Kidney (tissue), 11 donors: ENCODE measurements around the gene GPAT2. TPM values are rescaled to one million over a fixed set of nuclear protein-coding genes. Genes with fewer than 3 reads are reported as not detected.
"Not testable (repeated sequence)": the region's sequence is repeated elsewhere in the genome, so short reads cannot be mapped to it uniquely, and the experiment has no call there.

Source experiments
- DNase-seq, 5 donors: peaks; one replicate each; pipeline ENCODE4 v3.0.0-alpha.2; 2013 to 2020
- FAIRE-seq: peaks from 2 replicates; lab custom pipeline; 2012; peaks lifted over from hg19 to GRCh38; lab: Jason Lieb, UNC
- H3K27ac ChIP-seq, 2 donors: one replicate each; pipeline ENCODE4 v1.7.0; 2013; ENCODE audit warnings: low read depth in 2 of 2, low read length in 2 of 2, inconsistent platforms in 1 of 2
- H3K27me3 ChIP-seq: one replicate; pipeline ENCODE4 v1.7.1; 2013; ENCODE audit warnings: low read length, inconsistent platforms; ENCODE audit not compliant: control insufficient read depth, insufficient read depth
- H3K36me3 ChIP-seq, 3 donors: one replicate each; pipeline versions ENCODE4 v1.7.0 to v1.7.1; 2013; ENCODE audit warnings: low read length in 3 of 3, control low read depth in 1 of 3, inconsistent platforms in 1 of 3; ENCODE audit not compliant: insufficient read depth in 3 of 3, control insufficient read depth in 2 of 3
- H3K4me1 ChIP-seq, 3 donors: one replicate each; pipeline versions ENCODE4 v1.7.0 to v1.7.1; 2013; ENCODE audit warnings: low read length in 3 of 3, inconsistent platforms in 1 of 3, low read depth in 1 of 3; ENCODE audit not compliant: control insufficient read depth in 2 of 3, insufficient read depth in 2 of 3
- H3K4me3 ChIP-seq, 3 donors: one replicate each; pipeline versions ENCODE4 v1.7.0 to v1.8.1; 2013; ENCODE audit warnings: low read length in 3 of 3, control low read depth in 1 of 3, inconsistent platforms in 1 of 3
- H3K9ac ChIP-seq, 3 donors: one replicate each; pipeline versions ENCODE4 v1.7.0 to v1.7.1; 2013; ENCODE audit warnings: low read length in 3 of 3, control low read depth in 1 of 3, inconsistent platforms in 1 of 3
- H3K9me3 ChIP-seq, 3 donors: one replicate each; pipeline versions ENCODE4 v1.7.0 to v1.7.1; 2013; ENCODE audit warnings: low read length in 3 of 3, control low read depth in 1 of 3, inconsistent platforms in 1 of 3; ENCODE audit not compliant: control insufficient read depth in 2 of 3, insufficient read depth in 1 of 3
- intact Hi-C: fragments of 100-400 bp; cut with DNase I; formaldehyde crosslinking; loops from one replicate; pipeline ENCODE4 v1.11.1; 2022
- polyA plus RNA-seq: library from polyadenylated mRNA; stranded (reverse); fragments of 350-450 nt; fragmentation: Illumina TruSeq; extraction: RNeasy Lipid Tissue Mini Kit (QIAGEN cat#74804); gene quantifications from one replicate; pipeline ENCODE4 v1.2.3, GENCODE V29; 2014; ENCODE audit warnings: low read depth, low replicate concordance; ENCODE audit not compliant: insufficient read depth
- total RNA-seq: library from RNA; stranded (reverse); fragmentation: NEBNext Ultra II Directional; extraction: Animal tissue kit (Norgen Biotek cat#: 25700); gene quantifications from one replicate; pipeline ENCODE4 v1.2.1, GENCODE V29; 2021
- donor health status: control.
- donor health status: control.
- donor health status: DM: yes; HTN: yes; CAD: no.
- donor health status: Normal renal cell carcinoma (clear cell type).

The GPAT2 gene
- total and polyA plus RNA-seq, 2 donors from 2014 or later = 1.1 to 2.7 TPM

DNA sequence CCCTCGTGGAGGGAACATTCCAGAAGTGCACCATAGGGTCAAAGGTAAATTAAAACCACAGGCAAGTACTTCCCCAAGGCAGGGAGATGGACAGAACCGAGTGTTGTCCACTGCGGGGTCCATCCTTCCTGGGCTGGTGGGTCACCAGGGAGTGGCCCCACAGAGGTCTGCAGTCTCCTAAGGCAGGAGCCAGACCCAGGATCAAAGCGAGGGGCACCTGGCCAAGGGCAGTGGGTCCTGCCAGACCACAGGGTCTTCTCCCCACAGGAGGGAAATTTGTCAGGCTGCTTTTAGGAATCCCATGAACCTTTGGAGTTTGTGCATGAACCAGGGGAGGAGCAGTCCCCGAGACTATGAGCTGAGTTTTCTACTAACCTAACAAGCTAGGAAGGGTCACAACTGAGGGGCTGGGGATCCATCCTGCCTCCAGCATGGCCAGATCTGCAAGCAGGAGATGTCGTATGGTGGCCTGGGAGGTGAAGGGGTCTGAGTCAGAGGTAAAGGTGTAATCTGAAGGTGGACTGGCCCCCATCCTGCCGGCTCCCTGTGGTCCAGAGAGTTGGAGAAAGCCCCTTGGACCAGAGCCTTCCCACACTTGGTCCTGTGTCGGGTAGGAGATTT lies 26.6 kb upstream of the GPAT2 start:
- H3K27me3 ChIP-seq, H3K27ac ChIP-seq, FAIRE-seq, H3K4me1 ChIP-seq, H3K4me3 ChIP-seq, intact Hi-C loops, H3K9me3 ChIP-seq, H3K9ac ChIP-seq, H3K36me3 ChIP-seq: not testable (repeated sequence)
- peak in 1 of 5 donors; percentile 33 for DNase-seq

DNA sequence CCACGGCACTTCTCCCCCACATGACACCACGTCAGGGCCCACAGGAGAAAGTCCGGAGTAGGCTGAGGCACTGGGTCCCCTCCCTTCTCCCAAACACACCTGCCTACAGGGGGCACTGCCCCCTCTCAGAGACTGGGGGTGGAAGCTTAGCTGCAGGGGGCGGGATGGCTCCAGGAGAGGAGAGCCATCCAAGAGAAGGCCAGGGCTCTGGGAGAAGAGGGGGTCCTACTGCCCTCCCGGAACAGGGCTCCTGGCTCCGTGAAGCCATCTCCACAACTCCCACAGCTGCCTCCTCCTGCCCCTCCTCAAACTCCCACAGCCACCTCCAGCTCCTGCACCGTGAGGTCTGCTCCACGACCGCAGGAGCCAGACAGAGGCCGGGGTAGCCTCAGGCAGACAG lies 25.6 kb upstream of the GPAT2 start:
- H3K9ac ChIP-seq, H3K4me3 ChIP-seq, FAIRE-seq, H3K27ac ChIP-seq, H3K4me1 ChIP-seq, intact Hi-C loops, H3K27me3 ChIP-seq, H3K36me3 ChIP-seq, H3K9me3 ChIP-seq: not testable (repeated sequence)
- peak in 2 of 5 donors; percentile 33 to 45 for DNase-seq

DNA sequence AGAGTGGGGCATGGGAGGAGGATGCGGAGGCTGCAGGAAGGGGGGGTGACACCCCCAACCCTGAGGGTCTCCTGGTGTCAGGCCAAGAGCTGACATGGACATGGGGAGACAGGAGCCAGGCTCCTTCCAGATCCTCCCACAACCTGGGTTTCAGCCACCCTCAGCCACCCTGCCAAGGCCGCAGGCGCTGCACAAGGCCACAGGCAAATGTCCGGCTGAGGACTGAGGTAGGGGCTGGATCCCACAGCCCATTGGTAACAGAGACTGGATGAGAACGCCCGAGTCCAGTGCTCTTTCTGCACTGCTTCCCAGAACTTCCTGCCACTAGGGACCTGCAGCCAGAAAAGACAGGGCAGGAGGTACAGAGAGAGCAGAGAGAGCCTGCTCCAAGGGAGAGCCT lies 24.7 kb upstream of the GPAT2 start:
- H3K27ac ChIP-seq, H3K36me3 ChIP-seq, DNase-seq, H3K27me3 ChIP-seq, H3K9me3 ChIP-seq, intact Hi-C loops, H3K4me3 ChIP-seq, FAIRE-seq, H3K4me1 ChIP-seq, H3K9ac ChIP-seq: not testable (repeated sequence)

DNA sequence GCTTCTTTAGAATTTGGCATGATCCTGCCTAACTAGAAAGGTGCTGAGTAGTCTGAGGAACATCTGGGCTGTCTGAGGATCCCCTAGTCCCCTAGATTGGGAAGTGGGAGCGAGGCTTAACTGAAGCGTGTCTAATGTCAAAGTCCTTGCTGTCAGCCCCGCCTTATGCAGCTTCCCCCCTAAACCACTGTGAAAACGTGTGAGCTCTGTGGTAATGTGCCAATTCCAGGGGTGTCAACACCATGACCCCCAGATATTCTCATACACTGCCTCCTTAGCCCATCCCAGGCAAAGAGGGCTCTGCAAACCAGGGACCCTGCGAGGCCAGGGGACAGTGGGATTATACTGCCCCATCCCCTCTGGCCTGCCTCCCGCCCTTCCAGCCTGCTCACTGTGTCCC lies 21.1 kb upstream of the GPAT2 start:
- H3K9ac ChIP-seq, H3K27ac ChIP-seq, H3K4me3 ChIP-seq, DNase-seq, FAIRE-seq, intact Hi-C loops, H3K27me3 ChIP-seq, H3K4me1 ChIP-seq, H3K36me3 ChIP-seq, H3K9me3 ChIP-seq: not testable (repeated sequence)

DNA sequence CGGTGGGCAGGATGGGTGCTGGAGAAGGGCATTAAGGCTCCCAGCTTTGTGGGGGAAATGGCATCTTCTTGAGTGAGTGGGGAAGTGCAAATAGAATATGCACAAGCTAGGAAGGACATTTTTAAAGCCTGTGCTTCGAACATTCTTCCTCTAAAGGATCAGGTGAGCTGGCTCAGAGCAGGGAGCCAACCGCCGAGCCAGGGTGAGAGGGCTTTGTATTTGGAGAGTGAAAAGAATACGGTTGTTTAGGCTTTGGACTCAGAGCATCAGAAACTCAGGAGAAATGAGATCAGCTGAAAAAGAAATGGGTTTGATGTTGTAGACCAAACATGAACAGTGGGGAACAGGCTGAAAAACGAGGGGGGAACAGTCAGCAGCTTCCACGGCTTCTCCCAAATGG lies 19.8 kb upstream of the GPAT2 start:
- not testable (repeated sequence) for H3K36me3 ChIP-seq, FAIRE-seq

DNA sequence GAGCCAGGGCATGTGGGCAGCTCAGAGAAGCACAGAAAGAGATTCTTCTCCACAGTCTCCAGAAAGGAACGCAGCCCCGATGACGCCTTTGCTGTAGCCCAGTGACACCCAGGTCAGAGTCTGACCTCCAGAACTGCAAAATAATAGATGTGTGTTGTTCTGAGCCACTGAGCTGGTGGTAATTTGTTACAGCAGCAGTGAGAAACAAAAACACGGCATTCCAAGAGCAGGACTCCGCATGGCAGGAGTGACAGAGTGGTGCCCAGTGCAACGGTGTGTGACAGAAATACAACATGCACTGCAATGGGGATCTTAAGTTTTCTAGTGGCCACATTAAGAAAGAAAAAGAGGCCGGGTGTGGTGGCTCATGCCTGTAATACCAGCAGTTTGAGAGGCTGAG lies 18.7 kb upstream of the GPAT2 start:
- H3K27ac ChIP-seq, H3K4me3 ChIP-seq, H3K9ac ChIP-seq, H3K4me1 ChIP-seq, H3K27me3 ChIP-seq, H3K36me3 ChIP-seq, FAIRE-seq, H3K9me3 ChIP-seq, intact Hi-C loops: not testable (repeated sequence)
- DNase-seq = peak in 1 of 5 donors; percentile 7

More for the DNA sequence above, 19.8 kb upstream of the GPAT2 start:
- H3K27me3 ChIP-seq, intact Hi-C loops, H3K4me3 ChIP-seq, H3K9me3 ChIP-seq, DNase-seq, H3K9ac ChIP-seq, H3K4me1 ChIP-seq, H3K27ac ChIP-seq: not testable (repeated sequence)

DNA sequence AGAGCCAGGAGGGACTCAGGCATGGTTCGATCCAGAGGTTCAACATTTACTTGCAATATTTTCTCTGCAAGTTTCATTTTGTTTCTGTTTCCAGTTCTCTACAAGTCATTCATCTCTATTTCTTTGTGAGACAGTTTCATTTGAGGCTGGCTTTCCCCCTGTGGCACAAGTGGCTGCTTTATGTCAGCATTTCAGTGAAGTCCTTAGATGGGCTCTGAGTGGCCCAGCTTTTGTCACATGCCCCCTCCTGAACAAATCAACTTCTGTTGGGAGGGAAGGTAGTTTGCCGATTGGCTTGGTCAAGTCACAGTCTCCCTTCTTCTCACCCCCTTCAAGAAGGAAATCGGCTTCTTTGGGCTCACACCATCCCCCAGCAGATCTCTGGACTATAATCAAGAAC lies 17.9 kb upstream of the GPAT2 start:
- intact Hi-C loops, H3K4me1 ChIP-seq, H3K27me3 ChIP-seq, H3K27ac ChIP-seq, DNase-seq, H3K4me3 ChIP-seq, H3K36me3 ChIP-seq, H3K9me3 ChIP-seq, H3K9ac ChIP-seq, FAIRE-seq: not testable (repeated sequence)

DNA sequence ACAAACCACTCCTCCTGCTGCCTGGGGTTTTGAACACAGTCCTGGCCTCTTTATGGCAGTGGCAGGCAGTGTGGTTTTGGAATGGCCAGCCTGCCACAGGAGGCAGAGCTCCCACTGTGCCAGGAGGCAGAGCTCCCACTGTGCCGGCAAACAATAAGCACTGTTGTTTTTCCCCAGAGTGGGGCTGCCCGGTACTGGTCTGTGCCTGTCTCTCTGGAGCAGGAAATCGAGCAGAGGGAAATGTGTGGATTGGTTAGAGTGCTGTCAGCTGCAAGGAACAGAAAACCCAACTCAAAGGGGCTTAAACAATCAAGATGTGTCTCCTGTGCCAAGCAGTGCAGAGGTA lies 15.2 kb upstream of the GPAT2 start:
- DNase-seq, H3K9ac ChIP-seq, H3K27me3 ChIP-seq, FAIRE-seq, H3K4me1 ChIP-seq, H3K27ac ChIP-seq, H3K4me3 ChIP-seq, H3K36me3 ChIP-seq, H3K9me3 ChIP-seq, intact Hi-C loops: not testable (repeated sequence)
